IMR-90 (cell line): ENCODE data around the gene GM2A. TPM values are rescaled to one million over a fixed set of nuclear protein-coding genes. Genes with fewer than 3 reads are reported as not detected.

ENCODE experiments used
- ATAC-seq: fragments of 200-7000 bp; cut with Tn5 transposase; 2 replicates; pipeline ENCODE4 v1.9.1; 2020; ENCODE audit warnings: low read depth, mild to moderate bottlenecking, moderate library complexity
- BruUV-seq: library from RNA; stranded (reverse); fragments of 400-500 nt; replicated peaks from 2 replicates; lab custom pipeline; 2021; lab: Mats Ljungman, UMichigan
- CTCF ChIA-PET: fragments of 300-600 bp; formaldehyde crosslinking; extraction: SDS; loops from one replicate; lab custom pipeline; 2021; ENCODE audit warnings: antibody characterized with exemption; lab: Yijun Ruan, JAX
- POLR2A ChIA-PET: fragments of 300-600 bp; sonication (Branson Sonifier 250); formaldehyde crosslinking; loops from one replicate; lab custom pipeline; 2022; ENCODE audit warnings: antibody characterized with exemption; ENCODE audit not compliant: unreplicated experiment; lab: Charles Lee
- DNase-seq: peaks from one replicate; pipeline ENCODE4 v3.0.0; 2013
- H2AFZ ChIP-seq: replicated peaks from 2 replicates; pipeline ENCODE3; 2013; ENCODE audit warnings: low read length, mild to moderate bottlenecking; ENCODE audit not compliant: poor library complexity
- H2AK5ac ChIP-seq: 2 replicates; pipeline ENCODE4 v1.6.1; 2013; ENCODE audit warnings: low read depth, low read length, inconsistent platforms
- H2AK9ac ChIP-seq: replicated peaks from 2 replicates; pipeline ENCODE3; 2013; ENCODE audit warnings: mild to moderate bottlenecking, low read depth, low read length, moderate library complexity; ENCODE audit not compliant: poor library complexity
- H2BK120ac ChIP-seq: 2 replicates; pipeline ENCODE4 v1.6.1; 2013; ENCODE audit warnings: low read depth, low read length, inconsistent platforms
- H2BK15ac ChIP-seq: 3 replicates; pipeline ENCODE4 v1.6.1; 2013; ENCODE audit warnings: low read depth, low read length, inconsistent platforms
- H2BK20ac ChIP-seq: 2 replicates; pipeline ENCODE4 v1.6.1; 2013; ENCODE audit warnings: low read depth, mild to moderate bottlenecking, inconsistent platforms, low read length, moderate library complexity
- H2BK5ac ChIP-seq: 2 replicates; pipeline ENCODE4 v1.6.1; 2013; ENCODE audit warnings: mild to moderate bottlenecking, low read depth, low read length, inconsistent platforms; ENCODE audit not compliant: poor library complexity, severe bottlenecking
- H3K14ac ChIP-seq: replicated peaks from 2 replicates; pipeline ENCODE4 v1.6.1; 2013; ENCODE audit warnings: low read depth, low read length, inconsistent platforms
- H3K18ac ChIP-seq: 2 replicates; pipeline ENCODE4 v1.6.1; 2013; ENCODE audit warnings: low read depth, low read length, control low read depth
- H3K23ac ChIP-seq: 2 replicates; pipeline ENCODE4 v1.6.1; 2013; ENCODE audit warnings: low read depth, low read length, inconsistent platforms
- H3K27ac ChIP-seq: 2 replicates; pipeline ENCODE4 v1.5.1; 2013; ENCODE audit warnings: mild to moderate bottlenecking, control low read depth, low read length; ENCODE audit not compliant: insufficient read depth
- H3K27me3 ChIP-seq: 2 replicates; pipeline ENCODE4 v1.6.1; 2013; ENCODE audit warnings: low read length; ENCODE audit not compliant: control insufficient read depth, insufficient read depth
- H3K36me3 ChIP-seq: 2 replicates; pipeline ENCODE4 v1.6.1; 2013; ENCODE audit warnings: low read length, mixed read lengths; ENCODE audit not compliant: control insufficient read depth, insufficient read depth
- H3K4ac ChIP-seq: 2 replicates; pipeline ENCODE4 v1.6.1; 2013; ENCODE audit warnings: low read depth, low read length, inconsistent platforms
- H3K4me1 ChIP-seq: 2 replicates; pipeline ENCODE4 v1.6.1; 2013; ENCODE audit warnings: low read length, mixed read lengths; ENCODE audit not compliant: control insufficient read depth, insufficient read depth
- H3K4me2 ChIP-seq: 2 replicates; pipeline ENCODE4 v1.6.1; 2013; ENCODE audit warnings: low read depth, mild to moderate bottlenecking, control low read depth, low read length, moderate library complexity
- H3K4me3 ChIP-seq: 2 replicates; pipeline ENCODE4 v1.5.1; 2013; ENCODE audit warnings: low read depth, mild to moderate bottlenecking, control low read depth, low read length, moderate library complexity; ENCODE audit not compliant: insufficient read depth
- H3K56ac ChIP-seq: 2 replicates; pipeline ENCODE4 v1.6.1; 2013; ENCODE audit warnings: low read length, inconsistent platforms; ENCODE audit not compliant: insufficient read depth; ENCODE audit errors: extremely low read depth
- H3K79me1 ChIP-seq, 2 experiments: 2 replicates each; pipeline ENCODE4 v1.6.1; 2013; ENCODE audit warnings: low read length in 2 of 2, inconsistent platforms in 1 of 2, low read depth in 1 of 2
- H3K9ac ChIP-seq: 2 replicates; pipeline ENCODE4 v1.6.1; 2013; ENCODE audit warnings: low read depth, low read length, control low read depth
- H3K9me1 ChIP-seq: 2 replicates; pipeline ENCODE4 v1.6.1; 2013; ENCODE audit warnings: low read length, inconsistent platforms; ENCODE audit not compliant: insufficient read depth
- H3K9me3 ChIP-seq: 2 replicates; pipeline ENCODE4 v1.6.1; 2013; ENCODE audit warnings: low read length; ENCODE audit not compliant: control insufficient read depth, insufficient read depth
- H4K20me1 ChIP-seq: 2 replicates; pipeline ENCODE4 v1.6.1; 2013; ENCODE audit warnings: low read length, inconsistent platforms; ENCODE audit not compliant: insufficient read depth
- H4K5ac ChIP-seq: 2 replicates; pipeline ENCODE4 v1.6.1; 2013; ENCODE audit warnings: mild to moderate bottlenecking, low read depth, low read length, control low read depth
- H4K8ac ChIP-seq, 2 experiments: 2 replicates each; pipeline ENCODE4 v1.6.1; 2013; ENCODE audit warnings: low read depth in 2 of 2, low read length in 2 of 2, control low read depth in 1 of 2, inconsistent platforms in 1 of 2
- H4K91ac ChIP-seq: 2 replicates; pipeline ENCODE4 v1.6.1; 2013; ENCODE audit warnings: low read depth, low read length, inconsistent platforms; ENCODE audit not compliant: insufficient read depth
- RFX5 ChIP-seq: IDR thresholded peaks from 2 replicates; pipeline ENCODE4 v1.8.0; 2012; ENCODE audit warnings: low read depth, mild to moderate bottlenecking, low read length, moderate library complexity
- WGBS, 2 experiments: methylation state at CpG; one replicate each; pipeline versions ENCODE4 v1.1.5 to v1.1.7; 2013; ENCODE audit warnings: missing lambda C conversion rate in 2 of 2; ENCODE audit not compliant: insufficient read length in 1 of 2; ENCODE audit errors: extremely low coverage in 2 of 2; 5-methylcytosine and 5-hydroxymethylcytosine counted together
- dilution Hi-C: fragments of 300-500 bp; cut with HindIII; formaldehyde crosslinking; loops from one replicate; pipeline ENCODE4 v1.14.3; 2018; ENCODE audit warnings: low sequenced_read_pairs; ENCODE audit not compliant: unreplicated experiment
- in situ Hi-C: fragments of 300-500 bp; cut with MboI; formaldehyde crosslinking; loops from 3 replicates; pipeline ENCODE4 v1.14.3; 2019; ENCODE audit warnings: low sequenced_read_pairs, inconsistent platforms, mixed read lengths
- intact Hi-C: fragments of 100-400 bp; cut with micrococcal nuclease; formaldehyde crosslinking; loops from 2 replicates; pipeline ENCODE4 v1.10.0; 2022
- polyA plus RNA-seq, 3 experiments: library from polyadenylated mRNA; depleted of rRNA; stranded (reverse); fragments of >200 nt; gene quantifications; 2 replicates each; pipeline ENCODE4 v1.2.3, GENCODE V29; 2012; ENCODE audit warnings: low replicate concordance in 1 of 3
- total RNA-seq: library from RNA; depleted of rRNA; stranded (reverse); fragments of >200 nt; gene quantifications from 2 replicates; pipeline ENCODE4 v1.2.3, GENCODE V29; 2012

The GM2A gene
- total and polyA plus RNA-seq, 2 of the 4 experiments (the other 2 are of a cell fraction), result 13.8 to 18.5 TPM

DNA sequence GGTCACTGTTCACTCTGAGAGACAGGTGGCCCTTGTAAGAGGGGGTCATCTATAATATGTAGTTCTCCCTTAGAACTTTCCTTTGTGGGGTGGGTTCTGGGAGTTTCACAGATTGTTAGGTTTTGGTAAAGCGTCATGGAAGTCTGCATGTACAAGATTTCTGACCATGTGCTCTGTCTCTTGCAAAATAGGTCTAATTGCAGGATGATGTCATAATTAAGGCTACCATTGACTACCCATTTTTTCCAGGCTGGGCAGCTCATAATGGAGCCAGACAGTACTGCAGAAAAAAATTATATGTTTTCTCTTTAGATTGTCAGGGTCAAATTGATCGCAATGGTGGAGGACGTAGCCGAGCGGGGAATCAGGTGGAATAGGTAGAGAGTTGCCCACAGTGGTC lies 3.7 kb upstream of the GM2A start:
- Histone ChIP-seq H3K14ac (no peak overlapping the region), H3K4ac (no peak overlapping the region), H3K27me3 (peaks cover 25% of the 10 kb centered on the region), H4K5ac (no peak overlapping the region), H3K4me3 (no peak overlapping the region), H2BK5ac (no peak overlapping the region), H2AFZ (no peak overlapping the region), H3K36me3 (no peaks in the 10 kb centered on the region), H2AK9ac (no peak overlapping the region), H3K4me1 (no peaks in the 10 kb centered on the region), H3K4me2 (no peak overlapping the region), H2BK15ac (no peak overlapping the region), H3K56ac (no peak overlapping the region), H3K18ac (no peak overlapping the region), H2BK120ac (no peak overlapping the region), H3K9me1 (peaks cover 3% of the 10 kb centered on the region; the same call in 1 of the 2 replicates), H3K79me1 (peaks cover 0 to 5% of the 10 kb centered on the region in 2 experiments; a peak in 2 of 4 replicates), H4K8ac (no peak overlapping the region), H2AK5ac (no peak overlapping the region), H2BK20ac (no peak overlapping the region), H4K20me1 (no peaks in the 10 kb centered on the region), H3K9ac (no peak overlapping the region), H3K23ac (no peak overlapping the region), H4K91ac (no peak overlapping the region), H3K9me3 (no peaks in the 10 kb centered on the region), H3K27ac (no peak overlapping the region)
- intact Hi-C loops, result no loop called here
- BruUV-seq, result no TSS peak
- DNase-seq, result no peak
- ChIA-PET POLR2A (no interaction called here), CTCF (interaction anchor here (2.4 kb wide), 1 partner anchor 10 kb away, joined by 12 read pairs; no protein-coding TSS in a partner anchor)
- 70% methylated on average over 4 of the region's 5 CpGs; no CpG with 5 or more reads in 1 of the 2 experiments for WGBS, 2 experiments
- ATAC-seq, result no peak
- dilution Hi-C loops, result no loop called here
- in situ Hi-C loops, result no loop called here
- no peak for TF ChIP-seq RFX5
